GM12891 (cell line): ENCODE results near the gene DACH1.

Experiments
- DNase-seq: peaks from one replicate; pipeline ENCODE4 v3.0.0; 2011; ENCODE audit warnings: low spot score; ENCODE audit not compliant: insufficient read length
- FAIRE-seq: peaks from 2 replicates; lab custom pipeline; 2011; peaks lifted over from hg19 to GRCh38; lab: Jason Lieb, UNC
- PAX5 ChIP-seq: IDR thresholded peaks from 2 replicates; pipeline ENCODE4 v1.6.1; 2011; ENCODE audit warnings: low read length, moderate library complexity, mild to moderate bottlenecking; ENCODE audit not compliant: insufficient read depth, severe bottlenecking
- POLR2A ChIP-seq: IDR thresholded peaks from 2 replicates; pipeline ENCODE4 v1.6.1; 2011; ENCODE audit warnings: low read depth, low read length, control low read depth
- POLR2AphosphoS5 ChIP-seq: IDR thresholded peaks from 2 replicates; pipeline ENCODE4 v1.6.1; 2011; ENCODE audit warnings: low read depth, low read length, control low read depth
- POU2F2 ChIP-seq: IDR thresholded peaks from 2 replicates; pipeline ENCODE4 v1.6.1; 2011; ENCODE audit warnings: low read depth, mild to moderate bottlenecking, control low read depth, low read length, moderate library complexity
- SPI1 ChIP-seq: IDR thresholded peaks from 2 replicates; pipeline ENCODE4 v1.6.1; 2011; ENCODE audit warnings: low read depth, low read length, control low read depth
- TAF1 ChIP-seq: IDR thresholded peaks from 2 replicates; pipeline ENCODE4 v1.6.1; 2011; ENCODE audit warnings: low read depth, low read length, control low read depth

Gene DACH1

GRCh38 chr13:71499944-71500514, 367.0 kb downstream of the DACH1 start:
- no peak for TF ChIP-seq TAF1
- FAIRE-seq (no peak), DNase-seq (no peak)

DNA sequence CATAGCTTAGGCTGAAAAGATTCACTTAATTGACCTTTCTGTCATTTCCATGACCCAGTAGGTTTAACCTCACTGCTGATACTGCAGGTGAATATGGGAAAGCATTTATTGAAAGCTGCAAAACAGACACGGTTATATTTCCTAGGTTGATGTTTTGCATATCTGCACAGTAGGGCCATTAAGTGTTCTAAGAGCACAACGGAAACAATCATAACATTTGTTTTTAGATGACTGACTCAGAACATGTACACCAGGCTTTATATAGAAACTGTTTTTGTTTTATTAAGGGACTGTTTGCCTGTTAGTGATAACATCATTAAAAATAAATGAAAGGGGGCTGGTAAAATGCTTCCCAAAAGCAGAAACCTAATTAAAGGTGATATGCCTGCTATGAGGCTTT, 367.8 kb downstream of the DACH1 start:
- TF ChIP-seq POLR2AphosphoS5 (no peak), PAX5 (no peak), POLR2A (no peak), SPI1 (no peak), POU2F2 (no peak), TAF1 (no peak)
- DNase-seq (no peak), FAIRE-seq (no peak)

GRCh38 chr13:71493189-71493588, 373.8 kb downstream of the DACH1 start:
- DNase-seq: no peak
- TF ChIP-seq TAF1 (no peak), POLR2AphosphoS5 (no peak), SPI1 (no peak), POLR2A (no peak), PAX5 (no peak), POU2F2 (no peak)
- FAIRE-seq: no peak

- TF ChIP-seq SPI1: no peak
- no peak for TF ChIP-seq POLR2AphosphoS5
- no peak for TF ChIP-seq POU2F2
- no peak for TF ChIP-seq TAF1
- TF ChIP-seq PAX5: no peak
- TF ChIP-seq POLR2A: no peak
- FAIRE-seq: no peak
- DNase-seq: no peak
Observed at GRCh38 chr13:71492346-71492871, 374.6 kb downstream of the DACH1 start.

GRCh38 chr13:71491010-71491409, 376.0 kb downstream of the DACH1 start:
- DNase-seq (no peak), FAIRE-seq (no peak)
- TF ChIP-seq POU2F2 (no peak), POLR2AphosphoS5 (no peak), PAX5 (no peak), TAF1 (no peak), SPI1 (no peak), POLR2A (no peak)

- DNase-seq (no peak), FAIRE-seq (no peak)
- TF ChIP-seq POLR2AphosphoS5 (no peak), SPI1 (no peak), TAF1 (no peak), PAX5 (no peak), POU2F2 (no peak), POLR2A (no peak)
Observed at GRCh38 chr13:71489041-71489440, 378.0 kb downstream of the DACH1 start.

- no peak for TF ChIP-seq POLR2A
- TF ChIP-seq POU2F2: no peak
- no peak for TF ChIP-seq SPI1
- TF ChIP-seq TAF1: no peak
- FAIRE-seq (no peak), DNase-seq (no peak)
Observed at GRCh38 chr13:71488201-71488600, 378.8 kb downstream of the DACH1 start.

- TF ChIP-seq POLR2A (no peak), SPI1 (no peak), POLR2AphosphoS5 (no peak), POU2F2 (no peak), TAF1 (no peak), PAX5 (no peak)
- no peak for DNase-seq
- FAIRE-seq: no peak
Observed at GRCh38 chr13:71485913-71486312, 381.1 kb downstream of the DACH1 start.

DNA sequence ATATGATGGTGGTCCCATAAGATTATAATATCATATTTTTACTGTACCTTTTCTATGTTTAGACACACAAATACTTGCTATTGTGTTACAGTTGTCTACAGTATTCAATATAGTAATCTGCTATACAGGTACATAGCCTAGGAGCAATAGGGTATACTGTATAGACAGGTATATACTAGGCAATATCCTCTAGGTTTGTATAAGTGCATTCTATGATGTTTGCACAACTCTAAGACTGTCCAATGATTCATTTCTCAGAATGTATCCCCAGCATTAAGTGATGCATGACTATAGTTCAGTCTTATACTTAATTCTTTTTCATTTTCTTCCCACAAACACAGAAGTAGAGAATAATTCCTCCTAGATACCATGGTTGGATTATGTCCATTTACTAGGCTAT, 383.3 kb downstream of the DACH1 start:
- DNase-seq (no peak), FAIRE-seq (no peak)
- no peak for TF ChIP-seq POLR2A
- no peak for TF ChIP-seq PAX5
- TF ChIP-seq TAF1: no peak
- no peak for TF ChIP-seq POU2F2
- TF ChIP-seq SPI1: no peak
- no peak for TF ChIP-seq POLR2AphosphoS5

DNA sequence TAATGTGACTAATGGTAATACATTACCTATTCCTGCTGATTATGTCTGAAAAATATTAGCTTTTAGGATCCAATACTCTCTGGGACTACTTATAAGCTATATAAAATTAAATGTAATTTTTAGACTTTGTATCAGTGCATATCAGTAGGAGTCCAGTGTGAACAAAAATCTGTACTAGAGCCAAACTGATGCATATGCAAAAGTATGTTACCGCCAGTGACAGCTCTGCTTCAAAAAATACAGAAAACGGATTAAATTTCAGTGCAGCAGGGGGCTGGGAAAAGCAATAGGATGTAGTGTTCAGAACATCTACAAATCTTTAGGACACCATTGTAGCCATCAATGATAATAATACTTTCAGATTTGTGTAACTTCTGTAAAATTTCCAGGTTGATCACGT, 385.5 kb downstream of the DACH1 start:
- TF ChIP-seq POLR2AphosphoS5: no peak
- TF ChIP-seq POLR2A: no peak
- TF ChIP-seq TAF1: no peak
- no peak for TF ChIP-seq PAX5
- TF ChIP-seq SPI1: no peak
- DNase-seq (no peak), FAIRE-seq (no peak)

DNA sequence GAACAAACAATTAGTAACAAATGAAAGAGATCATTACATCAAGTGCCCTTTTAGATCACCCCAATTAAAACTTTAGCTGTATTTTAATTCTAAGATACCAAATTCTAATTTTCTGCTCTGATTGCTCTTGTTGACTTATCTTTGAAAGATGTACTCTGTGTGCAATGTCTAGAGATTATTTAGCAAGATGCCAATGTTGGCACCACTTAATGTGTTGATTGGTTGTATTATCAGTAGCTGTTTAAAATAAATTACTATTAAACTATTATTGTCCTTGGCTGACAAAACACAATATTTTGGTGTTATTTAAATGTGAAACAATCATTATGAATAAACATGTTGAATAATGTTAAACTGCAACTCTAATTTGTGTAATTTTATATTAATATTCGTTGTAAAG, 386.0 kb downstream of the DACH1 start:
- DNase-seq (no peak), FAIRE-seq (no peak)
- TF ChIP-seq TAF1 (no peak), POLR2AphosphoS5 (no peak), PAX5 (no peak), SPI1 (no peak), POLR2A (no peak), POU2F2 (no peak)
